H9 (cell line): Measurements from ENCODE around the gene SIPA1L3. TPM values are rescaled to one million over a fixed set of nuclear protein-coding genes. Genes with fewer than 3 reads are reported as not detected.

Source experiments
- DNase-seq: peaks from one replicate; pipeline ENCODE4 v3.0.0-alpha.2; 2017
- H2AFZ ChIP-seq: one replicate; pipeline ENCODE4 v1.6.1; 2013; ENCODE audit warnings: mild to moderate bottlenecking, low read length, control low read depth, moderate library complexity
- H2AK5ac ChIP-seq: 2 replicates; pipeline ENCODE4 v1.6.1; 2013; ENCODE audit warnings: low read length, control low read depth, mixed read lengths; ENCODE audit not compliant: insufficient read length
- H2BK120ac ChIP-seq: one replicate; pipeline ENCODE4 v1.6.1; 2013; ENCODE audit warnings: low read depth, mild to moderate bottlenecking, low read length, control low read depth, inconsistent platforms; ENCODE audit not compliant: poor library complexity, severe bottlenecking
- H2BK12ac ChIP-seq: 2 replicates; pipeline ENCODE4 v1.6.1; 2013; ENCODE audit warnings: low read length, control low read depth, mixed read lengths, low read depth; ENCODE audit not compliant: insufficient read length
- H2BK15ac ChIP-seq: 2 replicates; pipeline ENCODE4 v1.6.1; 2013; ENCODE audit warnings: low read depth, low read length, control low read depth
- H2BK20ac ChIP-seq: one replicate; pipeline ENCODE4 v1.6.1; 2013; ENCODE audit warnings: low read depth, mild to moderate bottlenecking, low read length, control low read depth, inconsistent platforms; ENCODE audit not compliant: poor library complexity, severe bottlenecking
- H2BK5ac ChIP-seq: 2 replicates; pipeline ENCODE4 v1.6.1; 2013; ENCODE audit warnings: low read length, control low read depth, mixed read lengths; ENCODE audit not compliant: insufficient read length
- H3K14ac ChIP-seq: 2 replicates; pipeline ENCODE4 v1.6.1; 2013; ENCODE audit warnings: low read length, control low read depth; ENCODE audit not compliant: insufficient read depth
- H3K18ac ChIP-seq: 2 replicates; pipeline ENCODE4 v1.6.1; 2013; ENCODE audit warnings: low read depth, mild to moderate bottlenecking, mixed read lengths, low read length, control low read depth; ENCODE audit not compliant: insufficient read length
- H3K23ac ChIP-seq: 2 replicates; pipeline ENCODE4 v1.6.1; 2013; ENCODE audit warnings: low read length, control low read depth, mixed read lengths, low read depth; ENCODE audit not compliant: insufficient read length
- H3K23me2 ChIP-seq: 2 replicates; pipeline ENCODE4 v1.6.1; 2013; ENCODE audit warnings: low read depth, mild to moderate bottlenecking, mixed read lengths, low read length, control low read depth; ENCODE audit not compliant: insufficient read length, poor library complexity, severe bottlenecking
- H3K27ac ChIP-seq: 2 replicates; pipeline ENCODE4 v1.5.1; 2013; ENCODE audit warnings: low read length, control low read depth, mixed read lengths, low read depth; ENCODE audit not compliant: insufficient read length
- H3K27me3 ChIP-seq: 2 replicates; pipeline ENCODE4 v1.6.1; 2013; ENCODE audit warnings: low read length, control low read depth, inconsistent platforms; ENCODE audit not compliant: insufficient read depth
- H3K4ac ChIP-seq: 2 replicates; pipeline ENCODE4 v1.6.1; 2013; ENCODE audit warnings: low read depth, mild to moderate bottlenecking, control low read depth, inconsistent platforms, low read length, moderate library complexity
- H3K4me1 ChIP-seq: 2 replicates; pipeline ENCODE4 v1.6.1; 2013; ENCODE audit warnings: low read length, control low read depth, inconsistent platforms; ENCODE audit not compliant: insufficient read depth
- H3K4me2 ChIP-seq: 2 replicates; pipeline ENCODE4 v1.6.1; 2013; ENCODE audit warnings: low read length, control low read depth, mixed read lengths; ENCODE audit not compliant: insufficient read length, insufficient read depth
- H3K56ac ChIP-seq: 2 replicates; pipeline ENCODE4 v1.6.1; 2013; ENCODE audit warnings: low read depth, mild to moderate bottlenecking, mixed read lengths, low read length, control low read depth; ENCODE audit not compliant: insufficient read length
- H3K79me1 ChIP-seq: 2 replicates; pipeline ENCODE4 v1.6.1; 2013; ENCODE audit warnings: low read depth, mild to moderate bottlenecking, moderate library complexity, low read length, control low read depth, inconsistent platforms; ENCODE audit not compliant: insufficient read depth, poor library complexity, severe bottlenecking
- H3K79me2 ChIP-seq: 2 replicates; pipeline ENCODE4 v1.6.1; 2013; ENCODE audit warnings: low read length, control low read depth, inconsistent platforms; ENCODE audit not compliant: insufficient read depth
- H3K9ac ChIP-seq: 2 replicates; pipeline ENCODE4 v1.6.1; 2013; ENCODE audit warnings: low read length, control low read depth, mixed read lengths; ENCODE audit not compliant: insufficient read length; ENCODE audit errors: extremely low read depth
- H3K9me3 ChIP-seq: one replicate; pipeline ENCODE4 v1.6.1; 2013; ENCODE audit warnings: low read depth, low read length, inconsistent platforms; ENCODE audit not compliant: control insufficient read depth
- H3T11ph ChIP-seq: one replicate; pipeline ENCODE4 v1.6.1; 2013; ENCODE audit warnings: mild to moderate bottlenecking, low read length, control low read depth, inconsistent platforms
- H4K20me1 ChIP-seq: one replicate; pipeline ENCODE4 v1.6.1; 2013; ENCODE audit not compliant: control insufficient read depth, insufficient read length, insufficient read depth
- H4K5ac ChIP-seq: 2 replicates; pipeline ENCODE4 v1.6.1; 2013; ENCODE audit warnings: low read depth, mild to moderate bottlenecking, mixed read lengths, low read length, control low read depth; ENCODE audit not compliant: insufficient read length
- H4K8ac ChIP-seq: replicated peaks from 2 replicates; pipeline ENCODE4 v1.6.1; 2013; ENCODE audit warnings: low read length, control low read depth, mixed read lengths, low read depth; ENCODE audit not compliant: insufficient read length
- H4K91ac ChIP-seq: 2 replicates; pipeline ENCODE4 v1.6.1; 2013; ENCODE audit warnings: low read depth, mild to moderate bottlenecking, moderate library complexity, mixed read lengths, low read length, control low read depth; ENCODE audit not compliant: insufficient read length
- H3K27ac Mint-ChIP-seq, 3 experiments: 2 replicates in 2 of 3; 3 replicates in 1 of 3; pipeline ENCODE4 v1.8.0; 2020 to 2021; ENCODE audit warnings: mixed read lengths in 3 of 3, mild to moderate bottlenecking in 1 of 3, moderate library complexity in 1 of 3
- H3K27me3 Mint-ChIP-seq: 2 replicates; pipeline ENCODE4 v1.8.0; 2021; ENCODE audit warnings: low read depth, mild to moderate bottlenecking, moderate library complexity, mixed read lengths
- H3K36me3 Mint-ChIP-seq, 3 experiments: 2 replicates in 2 of 3; 3 replicates in 1 of 3; pipeline ENCODE4 v1.8.0; 2020 to 2021; ENCODE audit warnings: low read depth in 3 of 3, mixed read lengths in 3 of 3; ENCODE audit not compliant: insufficient read depth in 1 of 3
- H3K4me1 Mint-ChIP-seq, 2 experiments: 2 replicates each; pipeline ENCODE4 v1.8.0; 2020; ENCODE audit warnings: mixed read lengths in 2 of 2
- H3K4me3 Mint-ChIP-seq, 2 experiments: 2 replicates in 1 of 2; 3 replicates in 1 of 2; pipeline ENCODE4 v1.8.0; 2020 to 2021; ENCODE audit warnings: mild to moderate bottlenecking in 2 of 2, mixed read lengths in 2 of 2, moderate library complexity in 1 of 2
- H3K9me3 Mint-ChIP-seq, 2 experiments: 2 replicates in 1 of 2; 3 replicates in 1 of 2; pipeline ENCODE4 v1.8.0; 2020; ENCODE audit warnings: mild to moderate bottlenecking in 2 of 2, mixed read lengths in 2 of 2, moderate library complexity in 1 of 2
- CTCF ChIP-seq: fragments of 200-600 bp; sonication (generic); conservative IDR thresholded peaks from 3 replicates; pipeline ENCODE4 v1.8.0; 2021; ENCODE audit warnings: antibody characterized with exemption, mild to moderate bottlenecking
- WGBS: extraction: QIAGEN DNeasy Blood & Tissue Kit; methylation state at CpG from one replicate; pipeline ENCODE4 v1.1.7; 2013; ENCODE audit warnings: missing lambda C conversion rate, low lambda C conversion rate, mixed read lengths; ENCODE audit not compliant: insufficient read length; ENCODE audit errors: extremely low coverage; 5-methylcytosine and 5-hydroxymethylcytosine counted together
- total RNA-seq: library from RNA; stranded (reverse); gene quantifications from 2 replicates; pipeline ENCODE4 v1.2.1, GENCODE V29; 2021

SIPA1L3 gene
- total RNA-seq, 1 experiment from 2014 or later: 40.1 TPM

GRCh38 chr19:37954421-37954874 lies 47.4 kb downstream of the SIPA1L3 start:
- Histone ChIP-seq H4K8ac (no peak overlapping the region), H3K79me1 (peaks cover 4% of the 10 kb centered on the region), H3K18ac (no peak overlapping the region), H2BK20ac (no peak overlapping the region), H3K9me3 (no peaks in the 10 kb centered on the region), H2BK15ac (no peak overlapping the region), H3K23ac (no peak overlapping the region), H2BK5ac (no peak overlapping the region), H3K4me2 (no peak overlapping the region), H3T11ph (no peak overlapping the region), H2BK12ac (no peak overlapping the region), H3K4ac (no peak overlapping the region), H3K23me2 (no peaks in the 10 kb centered on the region), H2AK5ac (no peak overlapping the region), H3K9ac (no peak overlapping the region), H3K27me3 (no peaks in the 10 kb centered on the region), H3K79me2 (no peaks in the 10 kb centered on the region; the same call in 1 of the 2 replicates), H4K20me1 (no peaks in the 10 kb centered on the region), H3K56ac (no peak overlapping the region), H2BK120ac (no peak overlapping the region), H2AFZ (no peak overlapping the region), H4K5ac (no peak overlapping the region), H3K4me1 (peaks cover 7% of the 10 kb centered on the region; the same call in 1 of the 2 replicates), H4K91ac (no peak overlapping the region), H3K14ac (no peak overlapping the region), H3K27ac (no peak overlapping the region)
- TF ChIP-seq CTCF: no peak
- no CpG with 5 or more reads among the region's 10 CpGs for WGBS
- DNase-seq: no peak
- Mint-ChIP-seq H3K27me3 (no peaks in the 10 kb centered on the region; the same call in 1 of the 2 replicates), H3K4me3 (no peak overlapping the region), H3K9me3 (peaks cover 2 to 3% of the 10 kb centered on the region in 2 experiments; a peak in 2 of 5 replicates), H3K4me1 (peaks cover 42 to 46% of the 10 kb centered on the region in 2 experiments), H3K27ac (peak overlapping the region; percentile 70 to 96 (median 81); a peak in 4 of 7 replicates), H3K36me3 (peaks cover 6 to 12% (median 6%) of the 10 kb centered on the region in 3 experiments; a peak in 4 of 7 replicates)
